Epithelial cell of proximal tubule (primary cell): Measurements from ENCODE around the gene PIGS. TPM values are rescaled to one million over a fixed set of nuclear protein-coding genes. Genes with fewer than 3 reads are reported as not detected.

Source experiments
- DNase-seq: peaks from one replicate; pipeline ENCODE4 v3.0.0-alpha.2; 2011; ENCODE audit warnings: low read depth
- H3K4me3 ChIP-seq: 2 replicates; pipeline ENCODE4 v1.5.1; 2011; ENCODE audit warnings: low read depth, mild to moderate bottlenecking, low read length
- total RNA-seq: library from RNA; depleted of rRNA; stranded (reverse); fragments of >200 nt; gene quantifications from 2 replicates; pipeline ENCODE4 v1.2.3, GENCODE V29; 2015
- TF ChIP-seq, protein P1 (sequence below): conservative IDR thresholded peaks from 2 replicates; pipeline ENCODE4 v1.5.1; 2012; ENCODE audit warnings: low read depth, mild to moderate bottlenecking, low read length

Gene PIGS
- total RNA-seq, 1 donor from 2014 or later, result 55.6 TPM

DNA sequence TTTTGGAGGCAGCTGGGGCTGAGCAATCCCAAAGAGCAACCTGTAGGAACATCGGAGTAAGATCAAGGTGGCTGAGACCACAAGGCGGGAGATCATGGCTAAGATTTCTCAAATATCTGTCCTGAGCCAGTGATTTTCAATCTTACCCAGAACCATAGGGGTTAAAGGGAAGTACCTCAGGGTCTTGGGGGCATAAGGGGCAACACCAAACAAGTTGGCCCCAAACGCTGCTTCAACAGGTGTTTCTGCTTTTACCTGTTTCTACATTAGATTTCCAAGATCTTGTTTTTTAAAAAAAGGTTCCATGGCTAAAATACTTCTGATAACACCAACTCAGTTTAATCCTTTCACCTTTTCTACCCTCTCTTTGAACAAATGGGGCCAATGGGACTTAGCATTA lies 16.3 kb downstream of the PIGS start:
- no peak overlapping the region for H3K4me3 ChIP-seq
- TF ChIP-seq, protein P1, sequence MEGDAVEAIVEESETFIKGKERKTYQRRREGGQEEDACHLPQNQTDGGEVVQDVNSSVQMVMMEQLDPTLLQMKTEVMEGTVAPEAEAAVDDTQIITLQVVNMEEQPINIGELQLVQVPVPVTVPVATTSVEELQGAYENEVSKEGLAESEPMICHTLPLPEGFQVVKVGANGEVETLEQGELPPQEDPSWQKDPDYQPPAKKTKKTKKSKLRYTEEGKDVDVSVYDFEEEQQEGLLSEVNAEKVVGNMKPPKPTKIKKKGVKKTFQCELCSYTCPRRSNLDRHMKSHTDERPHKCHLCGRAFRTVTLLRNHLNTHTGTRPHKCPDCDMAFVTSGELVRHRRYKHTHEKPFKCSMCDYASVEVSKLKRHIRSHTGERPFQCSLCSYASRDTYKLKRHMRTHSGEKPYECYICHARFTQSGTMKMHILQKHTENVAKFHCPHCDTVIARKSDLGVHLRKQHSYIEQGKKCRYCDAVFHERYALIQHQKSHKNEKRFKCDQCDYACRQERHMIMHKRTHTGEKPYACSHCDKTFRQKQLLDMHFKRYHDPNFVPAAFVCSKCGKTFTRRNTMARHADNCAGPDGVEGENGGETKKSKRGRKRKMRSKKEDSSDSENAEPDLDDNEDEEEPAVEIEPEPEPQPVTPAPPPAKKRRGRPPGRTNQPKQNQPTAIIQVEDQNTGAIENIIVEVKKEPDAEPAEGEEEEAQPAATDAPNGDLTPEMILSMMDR, result no peak
- DNase-seq, result no peak

DNA sequence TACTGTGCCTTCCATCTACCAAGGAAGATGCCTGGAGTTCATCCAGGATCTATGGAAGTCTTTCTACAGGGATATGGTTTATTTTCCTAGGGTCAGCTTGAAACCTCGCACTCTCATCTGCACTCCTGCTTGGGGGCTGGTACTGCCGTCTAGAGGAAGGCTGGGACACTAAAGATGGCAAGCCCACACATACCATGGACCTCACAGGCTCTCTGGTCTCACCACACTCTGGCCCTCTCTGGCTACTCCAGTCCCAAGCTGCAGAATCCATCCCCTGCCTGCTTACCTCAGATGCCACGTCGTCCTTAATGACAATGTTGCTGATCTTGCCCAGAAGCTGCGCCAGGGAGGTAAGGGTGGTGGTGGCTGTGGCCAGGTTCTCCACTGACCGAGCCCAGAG lies 16.8 kb downstream of the PIGS start:
- no peak overlapping the region for H3K4me3 ChIP-seq
- no peak for DNase-seq
- TF ChIP-seq, protein P1, result no peak

DNA sequence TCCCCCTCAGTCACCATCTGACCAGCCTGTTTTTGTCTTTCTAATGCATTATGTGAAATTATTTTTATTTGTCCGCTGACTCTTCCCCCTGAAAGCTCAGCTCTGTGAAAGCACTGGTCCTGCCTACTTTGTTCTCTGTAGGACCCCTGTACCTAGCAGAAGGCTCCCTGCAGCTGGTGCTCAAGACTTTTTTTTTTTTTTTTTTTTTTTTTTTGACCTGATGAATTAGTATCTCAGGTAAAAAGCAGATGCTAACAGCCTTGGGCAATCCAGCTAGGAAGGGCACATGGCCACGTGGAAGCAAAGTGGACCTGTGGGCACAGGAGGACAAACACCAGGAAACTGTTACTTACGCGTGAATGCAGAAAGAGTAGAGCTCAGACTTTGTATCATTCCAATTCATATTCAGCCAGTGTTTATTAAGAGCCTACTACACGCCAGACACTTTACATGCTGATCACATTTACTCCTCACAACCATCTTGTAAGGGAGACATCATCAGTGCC lies 18.3 kb downstream of the PIGS start:
- no peak for DNase-seq
- no peak overlapping the region for H3K4me3 ChIP-seq
- TF ChIP-seq, protein P1, result no peak

DNA sequence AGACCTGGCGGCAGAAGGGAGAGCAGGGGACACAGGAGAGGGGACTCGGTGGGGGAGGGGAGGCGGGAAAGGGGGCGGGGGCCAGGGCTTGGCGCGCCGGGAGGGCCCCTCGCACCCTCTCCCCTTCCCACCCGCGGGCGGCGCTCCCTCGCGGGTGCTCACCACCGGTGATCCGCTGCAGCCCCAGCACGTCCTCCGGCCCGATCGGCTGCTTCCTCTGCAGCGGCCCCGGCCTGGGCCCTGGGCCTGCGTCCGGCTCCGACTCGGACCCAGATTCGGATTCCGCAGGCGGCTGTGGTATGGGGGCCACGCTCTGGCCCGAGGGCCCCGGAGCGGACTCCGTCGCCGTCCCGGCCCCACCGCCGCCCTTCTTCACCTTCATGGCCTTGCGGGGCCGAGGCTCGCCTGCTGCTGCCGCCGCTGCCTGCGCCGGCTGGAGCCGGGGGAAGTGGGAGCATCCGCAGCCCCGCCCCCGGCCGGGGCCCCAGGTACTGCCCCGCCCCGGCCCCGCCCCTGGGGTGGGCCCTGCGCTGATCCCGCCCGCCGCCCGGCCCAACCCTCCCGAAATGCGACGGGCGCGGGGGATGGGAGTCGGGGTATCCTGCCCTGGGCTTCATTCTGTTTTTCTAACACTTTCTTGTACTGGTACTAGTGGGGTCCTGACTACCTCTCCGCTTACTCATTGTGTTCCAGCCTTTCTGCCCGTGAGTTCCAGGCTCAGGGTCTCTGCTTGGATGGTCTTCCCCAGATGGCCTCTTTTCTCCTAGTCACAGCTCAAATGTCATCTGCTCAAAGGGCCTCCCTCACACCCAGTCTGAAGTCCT lies 18.9 kb downstream of the PIGS start, which contains the start of gene UNC119:
UNC119 (minus strand) TSS at position 449 of the 824 bp plus-strand sequence; CDS start at position 382, 67 bp downstream.
- H3K4me3 ChIP-seq, result peak within 1 kb of the TSS; percentile 73
- DNase-seq, result no peak
- TF ChIP-seq, protein P1, result no peak

DNA sequence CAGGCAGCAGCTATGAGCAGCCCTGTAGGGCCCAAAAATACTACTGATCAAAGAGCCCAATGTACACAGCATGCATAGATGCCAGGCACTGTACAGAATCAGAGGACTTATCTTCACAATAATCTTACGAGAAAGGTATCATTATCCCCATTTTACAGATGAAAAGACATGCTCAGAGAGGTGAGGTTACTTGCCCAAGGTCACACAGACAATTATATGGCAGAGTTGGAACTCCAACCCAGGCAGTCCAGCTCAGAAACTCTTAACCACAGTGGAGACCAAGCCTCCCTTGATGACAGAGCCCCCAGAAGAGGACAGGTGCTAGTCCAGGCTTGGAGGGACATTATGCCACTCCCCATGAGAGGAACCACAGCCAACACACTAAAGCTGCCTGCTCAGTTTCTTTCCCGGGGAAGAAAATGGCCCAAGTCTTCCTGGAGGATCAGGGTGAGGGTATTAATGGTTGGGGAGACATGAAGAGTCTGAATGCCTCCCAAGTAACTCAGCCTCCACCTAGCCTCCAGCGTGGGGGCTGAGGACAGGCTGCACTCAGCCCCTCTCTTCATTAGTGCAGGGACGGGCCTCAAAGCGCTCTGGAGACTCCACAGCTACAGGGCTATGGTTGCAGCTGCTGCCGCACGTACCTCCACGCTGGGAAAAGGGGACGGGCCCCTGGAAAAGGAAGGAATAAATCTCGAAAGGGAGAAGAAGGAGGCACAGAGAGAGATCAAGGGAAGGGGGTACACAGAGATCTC lies 19.7 kb downstream of the PIGS start:
- no peak for DNase-seq
- peak overlapping the region; percentile 73 for H3K4me3 ChIP-seq
- TF ChIP-seq, protein P1, result no peak

DNA sequence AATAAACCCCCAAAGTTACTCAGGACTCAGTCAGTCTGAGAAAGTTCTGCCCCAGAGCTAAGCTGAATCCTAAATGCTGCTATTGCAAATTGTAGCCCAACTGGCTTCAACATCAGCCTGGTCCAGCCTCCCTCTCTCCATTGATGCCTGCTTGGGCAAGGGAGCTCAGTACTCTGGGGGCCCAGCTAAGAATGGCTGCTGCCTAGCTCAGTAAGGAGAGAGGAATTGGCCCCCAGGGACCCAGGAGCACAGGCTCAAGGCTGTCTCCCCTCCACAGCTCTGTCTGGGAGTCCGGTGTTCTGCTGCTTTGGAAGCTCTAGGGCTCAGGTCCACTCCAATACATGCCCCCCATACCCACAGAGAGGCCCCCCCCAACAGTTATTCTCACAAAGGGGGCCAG lies 20.5 kb downstream of the PIGS start:
- no peak overlapping the region for H3K4me3 ChIP-seq
- no peak for DNase-seq
- TF ChIP-seq, protein P1, result no peak
